Osteoblast (primary cell): Measurements from ENCODE around the gene CDK15. TPM values are rescaled to one million over a fixed set of nuclear protein-coding genes. Genes with fewer than 3 reads are reported as not detected.

Experiments
- DNase-seq: peaks from one replicate; pipeline ENCODE4 v3.0.0; 2011; ENCODE audit warnings: low spot score, mixed read lengths; ENCODE audit not compliant: insufficient read length; ENCODE audit errors: missing footprints
- H2AFZ ChIP-seq: 2 replicates; pipeline ENCODE4 v1.6.0; 2011; ENCODE audit warnings: mild to moderate bottlenecking, low read length
- H3K27ac ChIP-seq: 2 replicates; pipeline ENCODE4 v1.5.1; 2011; ENCODE audit warnings: mild to moderate bottlenecking, low read depth, low read length, moderate library complexity
- H3K27me3 ChIP-seq: 2 replicates; pipeline ENCODE4 v1.6.0; 2012; ENCODE audit warnings: mild to moderate bottlenecking, control low read depth, inconsistent platforms, low read length, moderate library complexity; ENCODE audit not compliant: insufficient read depth
- H3K36me3 ChIP-seq: 2 replicates; pipeline ENCODE4 v1.5.1; 2011; ENCODE audit warnings: mild to moderate bottlenecking, low read length, control low read depth, moderate library complexity; ENCODE audit not compliant: insufficient read depth
- H3K4me1 ChIP-seq: 2 replicates; pipeline ENCODE4 v1.5.1; 2011; ENCODE audit warnings: mild to moderate bottlenecking, low read length, control low read depth, moderate library complexity; ENCODE audit not compliant: insufficient read depth
- H3K4me2 ChIP-seq: 2 replicates; pipeline ENCODE4 v1.6.0; 2011; ENCODE audit warnings: mild to moderate bottlenecking, low read length; ENCODE audit not compliant: insufficient read depth
- H3K4me3 ChIP-seq: fragments of 200-600 bp; sonication (generic); 3 replicates; pipeline ENCODE4 v1.5.1; 2012; ENCODE audit warnings: mild to moderate bottlenecking, low read length, inconsistent platforms; ENCODE audit not compliant: insufficient read depth
- H3K79me2 ChIP-seq: 2 replicates; pipeline ENCODE4 v1.6.0; 2012; ENCODE audit warnings: mild to moderate bottlenecking, low read length, control low read depth, inconsistent platforms; ENCODE audit not compliant: insufficient read depth
- H3K9me3 ChIP-seq: 2 replicates; pipeline ENCODE4 v1.5.1; 2011; ENCODE audit warnings: low read depth, low read length, control low read depth
- H4K20me1 ChIP-seq: 2 replicates; pipeline ENCODE4 v1.6.0; 2012; ENCODE audit warnings: mild to moderate bottlenecking, low read length, control low read depth; ENCODE audit not compliant: insufficient read depth
- CTCF ChIP-seq: IDR thresholded peaks from 2 replicates; pipeline ENCODE4 v1.5.1; 2011; ENCODE audit warnings: mild to moderate bottlenecking, low read depth, low read length, moderate library complexity; ENCODE audit errors: extremely low read depth
- total RNA-seq: library from RNA; depleted of rRNA; stranded (reverse); fragments of >200 nt; gene quantifications from 2 replicates; pipeline ENCODE4 v1.2.3, GENCODE V29; 2012

Gene CDK15
- total RNA-seq, 1 donor, result 4.7 TPM

GRCh38 chr2:201781557-201782051 lies 24.7 kb upstream of the CDK15 start:
- TF ChIP-seq CTCF, result no peak
- H3K79me2 ChIP-seq, result peaks cover 41% of the 10 kb centered on the region
- peaks cover 45% of the 10 kb centered on the region for H3K4me1 ChIP-seq
- H3K36me3 ChIP-seq, result no peaks in the 10 kb centered on the region
- peak overlapping the region; percentile 83 for H3K4me3 ChIP-seq
- H3K9me3 ChIP-seq, result no peaks in the 10 kb centered on the region
- peak overlapping the region; percentile 95 for H2AFZ ChIP-seq
- peak; percentile 27 for DNase-seq
- H3K4me2 ChIP-seq, result peak overlapping the region; percentile 100
- H4K20me1 ChIP-seq, result peaks cover 7% of the 10 kb centered on the region
- H3K27me3 ChIP-seq, result no peaks in the 10 kb centered on the region
- H3K27ac ChIP-seq, result peak overlapping the region; percentile 91

GRCh38 chr2:201784563-201784962 lies 21.8 kb upstream of the CDK15 start:
- peaks cover 12% of the 10 kb centered on the region for H3K79me2 ChIP-seq
- no peak overlapping the region for H3K27ac ChIP-seq
- no peak overlapping the region for H2AFZ ChIP-seq
- no peak overlapping the region for H3K4me2 ChIP-seq
- H3K27me3 ChIP-seq, result no peaks in the 10 kb centered on the region
- no peaks in the 10 kb centered on the region for H4K20me1 ChIP-seq
- no peak overlapping the region for H3K4me3 ChIP-seq
- TF ChIP-seq CTCF, result no peak
- H3K36me3 ChIP-seq, result no peaks in the 10 kb centered on the region
- no peaks in the 10 kb centered on the region for H3K9me3 ChIP-seq
- H3K4me1 ChIP-seq, result peaks cover 22% of the 10 kb centered on the region
- no peak for DNase-seq

GRCh38 chr2:201785135-201785534 lies 21.2 kb upstream of the CDK15 start:
- no peaks in the 10 kb centered on the region for H3K27me3 ChIP-seq
- H3K4me1 ChIP-seq, result peaks cover 16% of the 10 kb centered on the region
- H3K4me2 ChIP-seq, result no peak overlapping the region
- TF ChIP-seq CTCF, result no peak
- H3K9me3 ChIP-seq, result no peaks in the 10 kb centered on the region
- no peak overlapping the region for H3K27ac ChIP-seq
- H3K36me3 ChIP-seq, result no peaks in the 10 kb centered on the region
- no peaks in the 10 kb centered on the region for H4K20me1 ChIP-seq
- no peak for DNase-seq
- H3K4me3 ChIP-seq, result no peak overlapping the region
- H2AFZ ChIP-seq, result no peak overlapping the region
- peaks cover 7% of the 10 kb centered on the region for H3K79me2 ChIP-seq

GRCh38 chr2:201786471-201786870 lies 19.9 kb upstream of the CDK15 start:
- H3K36me3 ChIP-seq, result no peaks in the 10 kb centered on the region
- DNase-seq, result peak; percentile 74
- no peaks in the 10 kb centered on the region for H3K27me3 ChIP-seq
- TF ChIP-seq CTCF, result no peak
- H3K79me2 ChIP-seq, result no peaks in the 10 kb centered on the region
- peaks cover 15% of the 10 kb centered on the region for H3K4me1 ChIP-seq
- no peak overlapping the region for H3K4me3 ChIP-seq
- no peaks in the 10 kb centered on the region for H4K20me1 ChIP-seq
- peak overlapping the region; percentile 36 for H2AFZ ChIP-seq
- H3K4me2 ChIP-seq, result no peak overlapping the region
- H3K9me3 ChIP-seq, result no peaks in the 10 kb centered on the region
- H3K27ac ChIP-seq, result peak overlapping the region; percentile 3
